Measurements from ENCODE around the gene SOWAHA. TPM values are rescaled to one million over a fixed set of nuclear protein-coding genes. Genes with fewer than 3 reads are reported as not detected.

SOWAHA gene
- total and polyA plus RNA-seq, 10 of the 15 experiments (the other 5 are each of a cell fraction or from before 2014, with no cell fraction given): 0.02 to 0.37 (median 0.05) TPM; not detected in 4

GRCh38 chr5:132820162-132820754, 7.2 kb downstream of the SOWAHA start (continued):
- TF ChIP-seq SKIL (IDR thresholded peaks at IDR 0.05; ENCODE audit: low read depth, poor library complexity, severe bottlenecking) (peak; percentile 68), SMC3 (IDR thresholded peaks at IDR 0.05; ENCODE audit: borderline replicate concordance, low read length) (peak; percentile 98), NBN (IDR thresholded peaks at IDR 0.05) (peak; percentile 4; the same call in 1 of the 2 replicates), ELK1 (IDR thresholded peaks at IDR 0.05; ENCODE audit: low read depth, low read length) (no peak), EED (IDR thresholded peaks at IDR 0.05; ENCODE audit: low read depth) (no peak), USF2 (IDR thresholded peaks at IDR 0.05; ENCODE audit: borderline replicate concordance, low read depth, low read length) (no peak), SUZ12 (IDR thresholded peaks at IDR 0.05; ENCODE audit: unreplicated experiment) (no peak), SIN3A (IDR thresholded peaks at IDR 0.05; ENCODE audit: low read depth, low read length) (no peak), CEBPZ (IDR thresholded peaks at IDR 0.05; ENCODE audit: low read depth, low read length) (no peak), RAD51 (IDR thresholded peaks at IDR 0.05) (no peak), ZNF622 (IDR thresholded peaks at IDR 0.05) (no peak), ZNF207 (IDR thresholded peaks at IDR 0.05; ENCODE audit: borderline replicate concordance) (0 out of 2 replicates have a peak, but pooled peaks have one; percentile 19), CUX1 (IDR thresholded peaks at IDR 0.05; ENCODE audit: insufficient replicate concordance, low read depth, low read length) (no peak), IKZF2 (IDR thresholded peaks at IDR 0.05) (no peak), SIX5 (IDR thresholded peaks at IDR 0.05; ENCODE audit: low read depth, low read length, severe bottlenecking) (no peak), TCF3 (IDR thresholded peaks at IDR 0.05; ENCODE audit: borderline replicate concordance, insufficient read depth, low read depth, low read length) (no peak)

Data from GM12878 (cell line).